ENCODE measurements around the gene C1QTNF12. TPM values are rescaled to one million over a fixed set of nuclear protein-coding genes. Genes with fewer than 3 reads are reported as not detected.

Gene C1QTNF12
- total and polyA plus RNA-seq, 2 donors (not counting 3 experiments of a cell fraction or from before 2014, with no cell fraction given): 1.0 to 1.9 TPM

GRCh38 chr1:1281533-1282321 lies 35.2 kb upstream of the C1QTNF12 start:
- no peak overlapping the region for H3K4me2 ChIP-seq (ENCODE audit: insufficient read depth, low read length)
- no peak overlapping the region for H3K9ac ChIP-seq (replicated peaks; ENCODE audit: extremely low read depth, insufficient read depth, low read length)
- no peaks in the 10 kb centered on the region for H4K20me1 ChIP-seq (replicated peaks; ENCODE audit: control insufficient read depth, extremely low read depth, insufficient read depth, low read length)
- FAIRE-seq (peak; percentile 46), DNase-seq (ENCODE audit: low read depth, low spot score) (peak; percentile 21)
- H3K27me3 ChIP-seq (ENCODE audit: control insufficient read depth in 2 of 2, insufficient read depth in 2 of 2, low read length in 2 of 2): no peaks in the 10 kb centered on the region
- H2AFZ ChIP-seq (ENCODE audit: low read depth, low read length): no peak overlapping the region
- intact Hi-C loops (cut with micrococcal nuclease): no loop called here
- H3K9me1 ChIP-seq (replicated peaks; ENCODE audit: control insufficient read depth, extremely low read depth, insufficient read depth, low read length): no peaks in the 10 kb centered on the region
- peaks cover 2% of the 10 kb centered on the region for H3K4me1 ChIP-seq (ENCODE audit: control insufficient read depth, extremely low read depth, insufficient read depth, low read length)
- H3K4me3 ChIP-seq (replicated peaks in 1 of 3; ENCODE audit: insufficient read depth in 1 of 3, low read depth in 1 of 3, low read length in 3 of 3): no peak overlapping the region
- dilution Hi-C loops (cut with MboI; ENCODE audit: extremely low pct_ligation_motif_present, low sequenced_read_pairs): no loop called here
- TF ChIP-seq JUN (IDR thresholded peaks at IDR 0.05; ENCODE audit: borderline replicate concordance, insufficient read depth, insufficient read length, low read depth): peak; percentile 32
- TF ChIP-seq EZH2 (IDR thresholded peaks at IDR 0.05; ENCODE audit: borderline replicate concordance, low read depth, low read length, severe bottlenecking): no peak
- TF ChIP-seq CTCF (IDR thresholded peaks at IDR 0.05; ENCODE audit: extremely low read depth in 1 of 2, insufficient read depth in 1 of 2, low read depth in 1 of 2, low read length in 2 of 2): no peak
- TF ChIP-seq POLR2AphosphoS5 (IDR thresholded peaks at IDR 0.05; ENCODE audit: insufficient read depth, low read depth, low read length): peak; percentile 73
- TF ChIP-seq MAX (IDR thresholded peaks at IDR 0.05; ENCODE audit: insufficient read depth, insufficient read length): no peak
- no peak for TF ChIP-seq POLR2A (IDR thresholded peaks at IDR 0.05; ENCODE audit: low read depth, low read length)
- TF ChIP-seq FOS (IDR thresholded peaks at IDR 0.05; ENCODE audit: borderline replicate concordance, insufficient read depth, low read length): peak; percentile 64
- no peak for TF ChIP-seq GATA2 (IDR thresholded peaks at IDR 0.05; ENCODE audit: insufficient read depth, insufficient read length, low read depth, low read length)
- TF ChIP-seq MYC (IDR thresholded peaks at IDR 0.05; ENCODE audit: low read depth, low read length): no peak
- H3K27ac ChIP-seq (ENCODE audit: insufficient read depth, low read depth, low read length): no peak overlapping the region
- POLR2A ChIA-PET: no interaction called here
- BruUV-seq (replicated peaks): no TSS peak
- H3K9me3 ChIP-seq (replicated peaks; ENCODE audit: control insufficient read depth, insufficient read depth, low read length): no peaks in the 10 kb centered on the region
- H3K36me3 ChIP-seq (ENCODE audit: control insufficient read depth in 2 of 2, extremely low read depth in 1 of 2, insufficient read depth in 2 of 2, low read length in 2 of 2): no peaks in the 10 kb centered on the region
- H3K79me2 ChIP-seq (ENCODE audit: control insufficient read depth, insufficient read depth, low read length): no peaks in the 10 kb centered on the region
- CTCF ChIA-PET: interaction anchor here (0.6 to 1.5 kb wide), 5 partner anchors 8 to 250 kb away, joined by 3 to 4 read pairs (median 3); partner anchors contain the start of gene UBE2J2
